DLD1 (cell line): Measurements from ENCODE around the gene PREX1.

Source experiments
- in situ Hi-C: cut with HindIII; loops from 2 replicates; pipeline ENCODE4 v1.10.0; 2017; ENCODE audit warnings: low sequenced_read_pairs

PREX1 gene

GRCh38 chr20:48618052-48618451, 209.7 kb downstream of the PREX1 start:
- in situ Hi-C loops, result no loop called here

- in situ Hi-C loops, result no loop called here
Observed at GRCh38 chr20:48617481-48617880, 210.3 kb downstream of the PREX1 start.

GRCh38 chr20:48616481-48616880, 211.3 kb downstream of the PREX1 start:
- in situ Hi-C loops, result no loop called here

- in situ Hi-C loops, result no loop called here
Observed at GRCh38 chr20:48615871-48616270, 211.9 kb downstream of the PREX1 start.

- in situ Hi-C loops, result no loop called here
Observed at GRCh38 chr20:48614593-48615274, 213.1 kb downstream of the PREX1 start.

- in situ Hi-C loops, result no loop called here
Observed at GRCh38 chr20:48613926-48614325, 213.9 kb downstream of the PREX1 start.

GRCh38 chr20:48612335-48612734, 215.5 kb downstream of the PREX1 start:
- in situ Hi-C loops, result no loop called here

- in situ Hi-C loops, result no loop called here
Observed at GRCh38 chr20:48610996-48611395, 216.8 kb downstream of the PREX1 start.

GRCh38 chr20:48609491-48609978, 218.3 kb downstream of the PREX1 start:
- in situ Hi-C loops, result no loop called here

GRCh38 chr20:48608756-48609155, 219.0 kb downstream of the PREX1 start:
- in situ Hi-C loops, result no loop called here

GRCh38 chr20:48607544-48607865, 220.3 kb downstream of the PREX1 start:
- in situ Hi-C loops, result no loop called here

- in situ Hi-C loops, result no loop called here
Observed at GRCh38 chr20:48606841-48607543, 220.8 kb downstream of the PREX1 start.

- in situ Hi-C loops, result no loop called here
Observed at GRCh38 chr20:48606172-48606840, 221.5 kb downstream of the PREX1 start.

- in situ Hi-C loops, result no loop called here
Observed at GRCh38 chr20:48605364-48606171, 222.2 kb downstream of the PREX1 start.

GRCh38 chr20:48604936-48605335, 222.9 kb downstream of the PREX1 start:
- in situ Hi-C loops, result no loop called here

GRCh38 chr20:48604426-48604825, 223.4 kb downstream of the PREX1 start:
- in situ Hi-C loops, result no loop called here

GRCh38 chr20:48603819-48604405, 223.9 kb downstream of the PREX1 start:
- in situ Hi-C loops, result no loop called here

GRCh38 chr20:48603116-48603818, 224.5 kb downstream of the PREX1 start:
- in situ Hi-C loops, result no loop called here

- in situ Hi-C loops, result no loop called here
Observed at GRCh38 chr20:48601798-48602197, 226.0 kb downstream of the PREX1 start.

GRCh38 chr20:48600470-48600945, 227.3 kb downstream of the PREX1 start:
- in situ Hi-C loops, result no loop called here
